H9 (cell line): ENCODE data around the gene KRT222. TPM values are rescaled to one million over a fixed set of nuclear protein-coding genes. Genes with fewer than 3 reads are reported as not detected.

Experiments
- DNase-seq: peaks from one replicate; pipeline ENCODE4 v3.0.0-alpha.2; 2017
- H2AFZ ChIP-seq: one replicate; pipeline ENCODE4 v1.6.1; 2013; ENCODE audit warnings: mild to moderate bottlenecking, low read length, control low read depth, moderate library complexity
- H2AK5ac ChIP-seq: 2 replicates; pipeline ENCODE4 v1.6.1; 2013; ENCODE audit warnings: low read length, control low read depth, mixed read lengths; ENCODE audit not compliant: insufficient read length
- H2BK120ac ChIP-seq: one replicate; pipeline ENCODE4 v1.6.1; 2013; ENCODE audit warnings: low read depth, mild to moderate bottlenecking, low read length, control low read depth, inconsistent platforms; ENCODE audit not compliant: poor library complexity, severe bottlenecking
- H2BK12ac ChIP-seq: 2 replicates; pipeline ENCODE4 v1.6.1; 2013; ENCODE audit warnings: low read length, control low read depth, mixed read lengths, low read depth; ENCODE audit not compliant: insufficient read length
- H2BK15ac ChIP-seq: 2 replicates; pipeline ENCODE4 v1.6.1; 2013; ENCODE audit warnings: low read depth, low read length, control low read depth
- H2BK20ac ChIP-seq: one replicate; pipeline ENCODE4 v1.6.1; 2013; ENCODE audit warnings: low read depth, mild to moderate bottlenecking, low read length, control low read depth, inconsistent platforms; ENCODE audit not compliant: poor library complexity, severe bottlenecking
- H2BK5ac ChIP-seq: 2 replicates; pipeline ENCODE4 v1.6.1; 2013; ENCODE audit warnings: low read length, control low read depth, mixed read lengths; ENCODE audit not compliant: insufficient read length
- H3K14ac ChIP-seq: 2 replicates; pipeline ENCODE4 v1.6.1; 2013; ENCODE audit warnings: low read length, control low read depth; ENCODE audit not compliant: insufficient read depth
- H3K18ac ChIP-seq: 2 replicates; pipeline ENCODE4 v1.6.1; 2013; ENCODE audit warnings: low read depth, mild to moderate bottlenecking, mixed read lengths, low read length, control low read depth; ENCODE audit not compliant: insufficient read length
- H3K23ac ChIP-seq: 2 replicates; pipeline ENCODE4 v1.6.1; 2013; ENCODE audit warnings: low read length, control low read depth, mixed read lengths, low read depth; ENCODE audit not compliant: insufficient read length
- H3K23me2 ChIP-seq: 2 replicates; pipeline ENCODE4 v1.6.1; 2013; ENCODE audit warnings: low read depth, mild to moderate bottlenecking, mixed read lengths, low read length, control low read depth; ENCODE audit not compliant: insufficient read length, poor library complexity, severe bottlenecking
- H3K27ac ChIP-seq: 2 replicates; pipeline ENCODE4 v1.5.1; 2013; ENCODE audit warnings: low read length, control low read depth, mixed read lengths, low read depth; ENCODE audit not compliant: insufficient read length
- H3K27me3 ChIP-seq: 2 replicates; pipeline ENCODE4 v1.6.1; 2013; ENCODE audit warnings: low read length, control low read depth, inconsistent platforms; ENCODE audit not compliant: insufficient read depth
- H3K4ac ChIP-seq: 2 replicates; pipeline ENCODE4 v1.6.1; 2013; ENCODE audit warnings: low read depth, mild to moderate bottlenecking, control low read depth, inconsistent platforms, low read length, moderate library complexity
- H3K4me1 ChIP-seq: 2 replicates; pipeline ENCODE4 v1.6.1; 2013; ENCODE audit warnings: low read length, control low read depth, inconsistent platforms; ENCODE audit not compliant: insufficient read depth
- H3K4me2 ChIP-seq: 2 replicates; pipeline ENCODE4 v1.6.1; 2013; ENCODE audit warnings: low read length, control low read depth, mixed read lengths; ENCODE audit not compliant: insufficient read length, insufficient read depth
- H3K56ac ChIP-seq: 2 replicates; pipeline ENCODE4 v1.6.1; 2013; ENCODE audit warnings: low read depth, mild to moderate bottlenecking, mixed read lengths, low read length, control low read depth; ENCODE audit not compliant: insufficient read length
- H3K79me1 ChIP-seq: 2 replicates; pipeline ENCODE4 v1.6.1; 2013; ENCODE audit warnings: low read depth, mild to moderate bottlenecking, moderate library complexity, low read length, control low read depth, inconsistent platforms; ENCODE audit not compliant: insufficient read depth, poor library complexity, severe bottlenecking
- H3K79me2 ChIP-seq: 2 replicates; pipeline ENCODE4 v1.6.1; 2013; ENCODE audit warnings: low read length, control low read depth, inconsistent platforms; ENCODE audit not compliant: insufficient read depth
- H3K9ac ChIP-seq: 2 replicates; pipeline ENCODE4 v1.6.1; 2013; ENCODE audit warnings: low read length, control low read depth, mixed read lengths; ENCODE audit not compliant: insufficient read length; ENCODE audit errors: extremely low read depth
- H3K9me3 ChIP-seq: one replicate; pipeline ENCODE4 v1.6.1; 2013; ENCODE audit warnings: low read depth, low read length, inconsistent platforms; ENCODE audit not compliant: control insufficient read depth
- H3T11ph ChIP-seq: one replicate; pipeline ENCODE4 v1.6.1; 2013; ENCODE audit warnings: mild to moderate bottlenecking, low read length, control low read depth, inconsistent platforms
- H4K20me1 ChIP-seq: one replicate; pipeline ENCODE4 v1.6.1; 2013; ENCODE audit not compliant: control insufficient read depth, insufficient read length, insufficient read depth
- H4K5ac ChIP-seq: 2 replicates; pipeline ENCODE4 v1.6.1; 2013; ENCODE audit warnings: low read depth, mild to moderate bottlenecking, mixed read lengths, low read length, control low read depth; ENCODE audit not compliant: insufficient read length
- H4K8ac ChIP-seq: replicated peaks from 2 replicates; pipeline ENCODE4 v1.6.1; 2013; ENCODE audit warnings: low read length, control low read depth, mixed read lengths, low read depth; ENCODE audit not compliant: insufficient read length
- H4K91ac ChIP-seq: 2 replicates; pipeline ENCODE4 v1.6.1; 2013; ENCODE audit warnings: low read depth, mild to moderate bottlenecking, moderate library complexity, mixed read lengths, low read length, control low read depth; ENCODE audit not compliant: insufficient read length
- H3K27ac Mint-ChIP-seq, 3 experiments: 2 replicates in 2 of 3; 3 replicates in 1 of 3; pipeline ENCODE4 v1.8.0; 2020 to 2021; ENCODE audit warnings: mixed read lengths in 3 of 3, mild to moderate bottlenecking in 1 of 3, moderate library complexity in 1 of 3
- H3K27me3 Mint-ChIP-seq: 2 replicates; pipeline ENCODE4 v1.8.0; 2021; ENCODE audit warnings: low read depth, mild to moderate bottlenecking, moderate library complexity, mixed read lengths
- H3K36me3 Mint-ChIP-seq, 3 experiments: 2 replicates in 2 of 3; 3 replicates in 1 of 3; pipeline ENCODE4 v1.8.0; 2020 to 2021; ENCODE audit warnings: low read depth in 3 of 3, mixed read lengths in 3 of 3; ENCODE audit not compliant: insufficient read depth in 1 of 3
- H3K4me1 Mint-ChIP-seq, 2 experiments: 2 replicates each; pipeline ENCODE4 v1.8.0; 2020; ENCODE audit warnings: mixed read lengths in 2 of 2
- H3K4me3 Mint-ChIP-seq, 2 experiments: 2 replicates in 1 of 2; 3 replicates in 1 of 2; pipeline ENCODE4 v1.8.0; 2020 to 2021; ENCODE audit warnings: mild to moderate bottlenecking in 2 of 2, mixed read lengths in 2 of 2, moderate library complexity in 1 of 2
- H3K9me3 Mint-ChIP-seq, 2 experiments: 2 replicates in 1 of 2; 3 replicates in 1 of 2; pipeline ENCODE4 v1.8.0; 2020; ENCODE audit warnings: mild to moderate bottlenecking in 2 of 2, mixed read lengths in 2 of 2, moderate library complexity in 1 of 2
- WGBS: extraction: QIAGEN DNeasy Blood & Tissue Kit; methylation state at CpG from one replicate; pipeline ENCODE4 v1.1.7; 2013; ENCODE audit warnings: missing lambda C conversion rate, low lambda C conversion rate, mixed read lengths; ENCODE audit not compliant: insufficient read length; ENCODE audit errors: extremely low coverage; 5-methylcytosine and 5-hydroxymethylcytosine counted together
- total RNA-seq: library from RNA; stranded (reverse); gene quantifications from 2 replicates; pipeline ENCODE4 v1.2.1, GENCODE V29; 2021
- TF ChIP-seq, protein P1 (sequence below): fragments of 200-600 bp; sonication (generic); conservative IDR thresholded peaks from 3 replicates; pipeline ENCODE4 v1.8.0; 2021; ENCODE audit warnings: antibody characterized with exemption, mild to moderate bottlenecking

The KRT222 gene
- total RNA-seq, 1 experiment from 2014 or later = 0.13 TPM

DNA sequence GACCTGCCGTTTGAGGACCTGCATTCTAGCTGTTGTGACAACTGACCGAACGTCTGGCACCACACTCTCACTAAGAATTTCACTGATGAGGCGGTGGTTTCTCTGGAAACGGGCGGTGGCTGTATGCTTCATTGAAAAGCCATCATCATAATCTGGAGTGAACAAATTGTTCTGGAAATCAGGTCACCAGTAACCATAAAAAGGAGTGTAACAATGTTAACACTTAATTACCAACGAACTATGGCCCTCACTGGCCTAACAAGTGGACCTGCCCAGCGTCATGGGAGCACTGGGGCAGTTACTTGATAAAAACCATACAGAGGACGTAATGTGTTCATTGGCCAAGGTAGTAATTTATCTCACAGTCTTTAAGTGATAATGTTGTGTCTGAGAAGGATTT is 32.8 kb downstream of the KRT222 start:
- no peak overlapping the region for H4K8ac ChIP-seq
- Mint-ChIP-seq H3K27me3 (no peaks in the 10 kb centered on the region), H3K36me3 (peaks cover 49 to 87% (median 85%) of the 10 kb centered on the region in 3 experiments; a peak in 6 of 7 replicates), H3K9me3 (no peaks in the 10 kb centered on the region), H3K4me3 (no peak overlapping the region), H3K27ac (no peak overlapping the region), H3K4me1 (no peaks in the 10 kb centered on the region)
- no peak overlapping the region for H2BK12ac ChIP-seq
- no peaks in the 10 kb centered on the region for H3K4me1 ChIP-seq
- H3K9me3 ChIP-seq = no peaks in the 10 kb centered on the region
- H3K14ac ChIP-seq = no peak overlapping the region
- TF ChIP-seq, protein P1, sequence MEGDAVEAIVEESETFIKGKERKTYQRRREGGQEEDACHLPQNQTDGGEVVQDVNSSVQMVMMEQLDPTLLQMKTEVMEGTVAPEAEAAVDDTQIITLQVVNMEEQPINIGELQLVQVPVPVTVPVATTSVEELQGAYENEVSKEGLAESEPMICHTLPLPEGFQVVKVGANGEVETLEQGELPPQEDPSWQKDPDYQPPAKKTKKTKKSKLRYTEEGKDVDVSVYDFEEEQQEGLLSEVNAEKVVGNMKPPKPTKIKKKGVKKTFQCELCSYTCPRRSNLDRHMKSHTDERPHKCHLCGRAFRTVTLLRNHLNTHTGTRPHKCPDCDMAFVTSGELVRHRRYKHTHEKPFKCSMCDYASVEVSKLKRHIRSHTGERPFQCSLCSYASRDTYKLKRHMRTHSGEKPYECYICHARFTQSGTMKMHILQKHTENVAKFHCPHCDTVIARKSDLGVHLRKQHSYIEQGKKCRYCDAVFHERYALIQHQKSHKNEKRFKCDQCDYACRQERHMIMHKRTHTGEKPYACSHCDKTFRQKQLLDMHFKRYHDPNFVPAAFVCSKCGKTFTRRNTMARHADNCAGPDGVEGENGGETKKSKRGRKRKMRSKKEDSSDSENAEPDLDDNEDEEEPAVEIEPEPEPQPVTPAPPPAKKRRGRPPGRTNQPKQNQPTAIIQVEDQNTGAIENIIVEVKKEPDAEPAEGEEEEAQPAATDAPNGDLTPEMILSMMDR = no peak
- no peak overlapping the region for H4K91ac ChIP-seq
- no peak overlapping the region for H2AFZ ChIP-seq
- no peak overlapping the region for H2BK120ac ChIP-seq
- H2BK5ac ChIP-seq = no peak overlapping the region
- no peak overlapping the region for H2BK15ac ChIP-seq
- H3K4me2 ChIP-seq = no peak overlapping the region
- no peak overlapping the region for H3K27ac ChIP-seq
- peaks cover 2% of the 10 kb centered on the region for H3K79me1 ChIP-seq
- no peak overlapping the region for H2AK5ac ChIP-seq
- H3K4ac ChIP-seq = no peak overlapping the region
- H3K27me3 ChIP-seq = no peaks in the 10 kb centered on the region
- no peak for DNase-seq
- H3K18ac ChIP-seq = no peak overlapping the region
- no peaks in the 10 kb centered on the region for H3K79me2 ChIP-seq
- H3K9ac ChIP-seq = no peak overlapping the region
- H3T11ph ChIP-seq = no peak overlapping the region
- no peak overlapping the region for H3K56ac ChIP-seq
- no peak overlapping the region for H3K23ac ChIP-seq
- WGBS = no CpG with 5 or more reads among the region's 9 CpGs
- no peaks in the 10 kb centered on the region for H4K20me1 ChIP-seq
- H2BK20ac ChIP-seq = no peak overlapping the region
- H4K5ac ChIP-seq = no peak overlapping the region
- no peaks in the 10 kb centered on the region for H3K23me2 ChIP-seq
